PC-9 (cell line): Measurements from ENCODE around the gene EEPD1. TPM values are rescaled to one million over a fixed set of nuclear protein-coding genes. Genes with fewer than 3 reads are reported as not detected.

Experiments used
- BruUV-seq: library from RNA; stranded (reverse); fragments of 400-500 nt; replicated peaks from 2 replicates; lab custom pipeline; 2021; lab: Mats Ljungman, UMichigan
- CTCF ChIA-PET: fragments of 300-600 bp; sonication (Branson Sonifier 250); formaldehyde crosslinking; loops from one replicate; lab custom pipeline; 2022; ENCODE audit warnings: antibody characterized with exemption; lab: Charles Lee
- POLR2A ChIA-PET: fragments of 300-600 bp; sonication (Branson Sonifier 250); formaldehyde crosslinking; loops from one replicate; lab custom pipeline; 2022; ENCODE audit warnings: antibody characterized with exemption; ENCODE audit not compliant: unreplicated experiment; lab: Charles Lee
- DNase-seq, 2 experiments: peaks; one replicate each; pipeline versions ENCODE4 v3.0.0 to v3.0.0-alpha.2; 2015 to 2022; ENCODE audit warnings: mixed read lengths in 1 of 2
- H2AFZ ChIP-seq: fragments of 200-600 bp; sonication (generic); 2 replicates; pipeline ENCODE4 v1.8.1; 2017; ENCODE audit warnings: antibody characterized with exemption
- H3F3A ChIP-seq: fragments of 200-600 bp; sonication (generic); 2 replicates; pipeline ENCODE4 v1.8.1; 2017; ENCODE audit warnings: antibody characterized with exemption, mild to moderate bottlenecking, low read depth; ENCODE audit not compliant: insufficient read depth
- H3K27ac ChIP-seq: fragments of 200-600 bp; sonication (generic); 2 replicates; pipeline ENCODE4 v1.6.1; 2016; ENCODE audit warnings: mixed run types
- H3K27me3 ChIP-seq: fragments of 200-600 bp; sonication (generic); 2 replicates; pipeline ENCODE4 v1.6.1; 2016; ENCODE audit warnings: low read depth, mixed run types; ENCODE audit not compliant: insufficient read depth
- H3K36me3 ChIP-seq: fragments of 200-600 bp; sonication (generic); 2 replicates; pipeline ENCODE4 v1.6.1; 2016; ENCODE audit warnings: low read depth, mixed run types
- H3K4me1 ChIP-seq: fragments of 200-600 bp; sonication (generic); replicated peaks from 2 replicates; pipeline ENCODE4 v1.6.1; 2016; ENCODE audit warnings: mixed run types; ENCODE audit not compliant: insufficient read depth
- H3K4me2 ChIP-seq: fragments of 200-600 bp; sonication (generic); 2 replicates; pipeline ENCODE4 v1.6.1; 2017; ENCODE audit warnings: mixed run types
- H3K4me3 ChIP-seq: fragments of 200-600 bp; sonication (generic); 2 replicates; pipeline ENCODE4 v1.6.1; 2016; ENCODE audit warnings: mixed run types
- H3K79me2 ChIP-seq: fragments of 200-600 bp; sonication (generic); 2 replicates; pipeline ENCODE4 v1.6.1; 2017; ENCODE audit warnings: low read depth, mixed run types
- H3K9me2 ChIP-seq: fragments of 200-600 bp; sonication (generic); 2 replicates; pipeline ENCODE4 v1.8.1; 2017; ENCODE audit warnings: mild to moderate bottlenecking; ENCODE audit not compliant: insufficient read depth
- H3K9me3 ChIP-seq: fragments of 200-600 bp; sonication (generic); 2 replicates; pipeline ENCODE4 v1.8.1; 2016; ENCODE audit warnings: low read depth; ENCODE audit not compliant: insufficient read depth
- H4K20me1 ChIP-seq: fragments of 200-600 bp; sonication (generic); 2 replicates; pipeline ENCODE4 v1.8.1; 2017; ENCODE audit not compliant: insufficient read depth
- CTCF ChIP-seq: fragments of 200-600 bp; sonication (generic); conservative IDR thresholded peaks from 2 replicates; pipeline ENCODE4 v1.6.1; 2017; ENCODE audit warnings: mixed run types, antibody characterized with exemption, mild to moderate bottlenecking, moderate library complexity
- EZH2 ChIP-seq: fragments of 200-600 bp; sonication (generic); IDR thresholded peaks from 2 replicates; pipeline ENCODE4 v1.8.0; 2017; ENCODE audit warnings: antibody characterized with exemption, low read depth
- intact Hi-C: fragments of 100-400 bp; cut with micrococcal nuclease; formaldehyde crosslinking; loops from one replicate; pipeline ENCODE4 v1.10.0; 2022; ENCODE audit not compliant: unreplicated experiment
- total RNA-seq: library from RNA; stranded (reverse); gene quantifications from 2 replicates; pipeline ENCODE4 v1.2.3, GENCODE V29; 2021

EEPD1 gene
- total RNA-seq, 1 experiment from 2014 or later: 6.0 TPM

- TF ChIP-seq CTCF (no peak), EZH2 (no peak)
- intact Hi-C loops: no loop called here
- POLR2A ChIA-PET: no interaction called here
These were observed 50.2 kb downstream of the EEPD1 start for GRCh38 chr7:36203071-36203790.

GRCh38 chr7:36204044-36204663, 51.1 kb downstream of the EEPD1 start:
- POLR2A ChIA-PET: no interaction called here
- intact Hi-C loops: no loop called here
- Histone ChIP-seq H2AFZ (no peak overlapping the region), H3K79me2 (peaks cover 24% of the 10 kb centered on the region), H3K9me3 (no peaks in the 10 kb centered on the region), H3K4me3 (no peak overlapping the region), H3K27ac (no peak overlapping the region), H3K36me3 (no peaks in the 10 kb centered on the region), H3K4me1 (peaks cover 43% of the 10 kb centered on the region), H3K9me2 (no peaks in the 10 kb centered on the region), H3K27me3 (no peaks in the 10 kb centered on the region), H4K20me1 (no peaks in the 10 kb centered on the region), H3F3A (peaks cover 34% of the 10 kb centered on the region), H3K4me2 (no peak overlapping the region)
- DNase-seq: no peak
- CTCF ChIA-PET: no interaction called here
- TF ChIP-seq EZH2 (no peak), CTCF (no peak)
- no TSS peak for BruUV-seq

More at GRCh38 chr7:36203071-36203790, 50.2 kb downstream of the EEPD1 start:
- Histone ChIP-seq H3K79me2 (peaks cover 15% of the 10 kb centered on the region), H3K4me1 (peaks cover 34% of the 10 kb centered on the region), H3K36me3 (no peaks in the 10 kb centered on the region), H3F3A (peaks cover 25% of the 10 kb centered on the region), H3K4me2 (no peak overlapping the region), H3K27me3 (no peaks in the 10 kb centered on the region), H3K4me3 (no peak overlapping the region), H3K27ac (no peak overlapping the region), H3K9me2 (no peaks in the 10 kb centered on the region), H4K20me1 (no peaks in the 10 kb centered on the region), H2AFZ (no peak overlapping the region), H3K9me3 (no peaks in the 10 kb centered on the region)
- CTCF ChIA-PET: no interaction called here
- DNase-seq: no peak
- no TSS peak for BruUV-seq

GRCh38 chr7:36204929-36205635, 52.0 kb downstream of the EEPD1 start:
- no TSS peak for BruUV-seq
- Histone ChIP-seq H3K4me1 (peaks cover 44% of the 10 kb centered on the region), H3K79me2 (peaks cover 33% of the 10 kb centered on the region), H4K20me1 (no peaks in the 10 kb centered on the region), H3K27me3 (no peaks in the 10 kb centered on the region), H3K9me3 (no peaks in the 10 kb centered on the region), H3K9me2 (no peaks in the 10 kb centered on the region), H3K36me3 (no peaks in the 10 kb centered on the region), H3K4me3 (no peak overlapping the region), H3K27ac (no peak overlapping the region), H2AFZ (no peak overlapping the region), H3K4me2 (no peak overlapping the region), H3F3A (peaks cover 34% of the 10 kb centered on the region)
- TF ChIP-seq CTCF (no peak), EZH2 (no peak)
- POLR2A ChIA-PET: no interaction called here
- no peak for DNase-seq
- CTCF ChIA-PET: no interaction called here
- intact Hi-C loops: loop anchor here (5.0 kb wide), 3 partner anchors 53 to 218 kb away; partner anchors contain the start of gene EEPD1
